HG02642 (cell line): Measurements from ENCODE around the gene FES.
"Not testable (repeated sequence)": the region's sequence is repeated elsewhere in the genome, so short reads cannot be mapped to it uniquely, and the experiment has no call there.

Source experiments
- ATAC-seq: cut with Tn5 transposase; IDR thresholded peaks from one replicate; pipeline ENCODE4 v1.9.1; 2021; ENCODE audit warnings: mild to moderate bottlenecking; ENCODE audit not compliant: unreplicated experiment, poor library complexity

The FES gene

GRCh38 chr15:90907051-90907660 is 22.9 kb downstream of the FES start:
- ATAC-seq: no peak

GRCh38 chr15:90907838-90908507 is 23.7 kb downstream of the FES start:
- ATAC-seq: no peak

- ATAC-seq: not testable (repeated sequence)
Observed at GRCh38 chr15:90909449-90909848, 25.1 kb downstream of the FES start.

GRCh38 chr15:90909976-90910375 is 25.7 kb downstream of the FES start:
- ATAC-seq: no peak

GRCh38 chr15:90910441-90911301 is 26.4 kb downstream of the FES start:
- ATAC-seq: no peak

- ATAC-seq: no peak
Observed at GRCh38 chr15:90911302-90911623, 27.0 kb downstream of the FES start.

GRCh38 chr15:90911906-90912769 is 27.8 kb downstream of the FES start:
- ATAC-seq: no peak

GRCh38 chr15:90912770-90913075 is 28.4 kb downstream of the FES start:
- no peak for ATAC-seq

- no peak for ATAC-seq
Observed at GRCh38 chr15:90913398-90913944, 29.2 kb downstream of the FES start.

GRCh38 chr15:90914305-90915080 is 30.2 kb downstream of the FES start:
- no peak for ATAC-seq

- ATAC-seq: peak; percentile 37
Observed at GRCh38 chr15:90915216-90915807, 31.0 kb downstream of the FES start.

- ATAC-seq: no peak
Observed at GRCh38 chr15:90915808-90916440, 31.6 kb downstream of the FES start.

GRCh38 chr15:90916461-90916860 is 32.2 kb downstream of the FES start:
- no peak for ATAC-seq

- ATAC-seq: no peak
Observed at GRCh38 chr15:90917569-90917968, 33.3 kb downstream of the FES start.

GRCh38 chr15:90918034-90918788 is 33.9 kb downstream of the FES start:
- no peak for ATAC-seq

GRCh38 chr15:90918835-90919234 is 34.5 kb downstream of the FES start:
- no peak for ATAC-seq

GRCh38 chr15:90921887-90922286 is 37.6 kb downstream of the FES start:
- no peak for ATAC-seq

GRCh38 chr15:90922712-90923322 is 38.5 kb downstream of the FES start:
- ATAC-seq: peak; percentile 65
